SKM-1 (cell line): ENCODE measurements around the gene PAOX.
A peak's percentile ranks its signal among the peaks of the same experiment; 100 is the strongest.
"Not testable (repeated sequence)": the region's sequence is repeated elsewhere in the genome, so short reads cannot be mapped to it uniquely, and the experiment has no call there.

ENCODE experiments used
- DNase-seq: peaks from one replicate; lab custom pipeline; 2025; ENCODE audit not compliant: unreplicated experiment; lab: John Stamatoyannopoulos, UW

PAOX gene

DNA sequence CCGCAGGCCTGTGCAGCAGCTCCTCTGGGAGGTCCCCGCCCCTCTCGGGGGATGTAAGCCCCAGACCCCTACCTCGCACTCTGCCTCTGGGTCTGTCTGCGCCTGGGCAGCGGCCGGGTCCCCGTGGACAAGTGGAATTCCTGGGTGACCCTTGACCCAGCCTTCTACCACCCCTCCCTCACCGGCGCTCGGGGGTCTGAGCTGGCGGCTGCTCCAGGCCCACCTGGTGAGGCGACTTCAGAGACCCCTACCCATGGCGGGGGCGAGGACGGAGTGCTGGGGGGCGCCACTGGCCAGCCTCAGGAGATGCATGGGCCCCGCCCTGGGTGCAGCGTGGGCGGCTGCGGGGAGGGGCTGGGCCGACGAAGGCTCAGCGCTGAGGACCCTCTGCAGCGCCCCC lies 53.7 kb downstream of the PAOX start:
- DNase-seq: not testable (repeated sequence)

- peak; percentile 63 for DNase-seq
These were observed 59.7 kb downstream of the PAOX start for GRCh38 chr10:133438711-133439273.

- no peak for DNase-seq
These were observed 60.7 kb downstream of the PAOX start for GRCh38 chr10:133439517-133440461.

- DNase-seq: no peak
These were observed 61.7 kb downstream of the PAOX start for GRCh38 chr10:133440633-133441285.
